NOMO-1 treated with dmso at 0.1 percent for 144 hours (cell line): Measurements from ENCODE around the gene PGS1.

ENCODE experiments used
- DNase-seq: peaks from one replicate; lab custom pipeline; 2025; ENCODE audit not compliant: unreplicated experiment; lab: John Stamatoyannopoulos, UW

The PGS1 gene

DNA sequence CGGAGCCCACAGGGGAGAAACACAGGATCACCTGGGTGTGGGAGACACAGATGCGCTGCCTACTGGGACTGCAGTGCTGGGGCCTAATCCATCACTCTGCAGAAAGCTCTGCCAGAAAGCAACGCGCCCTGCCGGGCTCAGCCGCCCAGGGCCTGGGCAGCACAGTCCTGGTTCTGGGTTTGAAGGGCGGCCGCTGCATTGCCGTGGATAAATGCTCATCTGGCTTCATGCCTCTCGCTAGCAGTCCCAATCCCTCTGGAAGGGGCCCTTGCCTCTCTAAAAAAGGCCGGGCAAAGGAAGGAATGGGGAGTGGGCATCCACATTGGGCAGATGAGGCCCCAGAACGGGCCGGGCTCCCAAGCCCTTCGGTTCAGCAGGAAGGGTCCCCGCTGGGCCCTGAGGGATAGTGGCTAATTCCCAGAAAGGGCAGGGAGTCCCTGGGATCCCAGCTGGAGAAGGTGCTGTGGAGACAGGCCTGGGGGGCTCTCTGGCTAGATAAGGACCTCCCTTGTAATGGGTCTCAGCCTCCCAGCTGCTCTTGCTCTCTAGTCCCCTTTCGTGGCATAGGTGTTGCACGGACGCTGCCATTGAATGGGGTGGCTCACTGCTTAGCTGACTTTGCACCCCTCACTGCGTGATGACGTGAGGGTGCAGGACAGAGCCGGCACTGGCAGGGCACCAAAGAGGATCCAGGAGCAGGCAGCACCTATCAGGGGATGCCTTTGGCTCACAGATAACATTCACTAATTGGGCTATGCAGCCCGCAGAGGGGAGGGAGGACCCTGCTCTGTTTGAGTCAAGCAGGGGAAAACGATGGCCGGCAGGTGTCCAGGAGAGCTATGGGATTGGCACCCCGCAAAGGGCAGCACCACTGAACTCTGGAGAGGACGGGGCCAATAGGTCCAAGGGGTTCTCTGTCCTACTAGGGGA is 88.6 kb downstream of the PGS1 start:
- DNase-seq = no peak

DNA sequence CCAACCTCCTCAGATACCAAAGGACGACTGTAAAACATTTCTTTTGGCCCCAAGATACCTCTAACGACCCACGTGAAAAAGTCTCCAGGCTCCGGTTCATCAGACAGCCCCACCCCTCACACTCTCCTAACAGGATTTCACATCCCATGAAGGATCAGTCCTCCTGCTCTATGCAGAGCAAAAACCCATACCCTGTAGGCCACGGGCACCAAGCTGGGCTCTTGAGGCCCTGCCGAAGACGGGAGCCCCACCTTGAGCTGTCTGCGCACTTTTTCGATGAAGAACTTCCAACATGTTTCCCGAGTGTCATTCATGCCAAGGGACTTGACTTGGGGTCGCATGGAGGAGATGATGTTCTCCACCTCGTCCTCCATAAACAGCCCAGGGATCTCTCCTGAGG is 89.9 kb downstream of the PGS1 start:
- no peak for DNase-seq

DNA sequence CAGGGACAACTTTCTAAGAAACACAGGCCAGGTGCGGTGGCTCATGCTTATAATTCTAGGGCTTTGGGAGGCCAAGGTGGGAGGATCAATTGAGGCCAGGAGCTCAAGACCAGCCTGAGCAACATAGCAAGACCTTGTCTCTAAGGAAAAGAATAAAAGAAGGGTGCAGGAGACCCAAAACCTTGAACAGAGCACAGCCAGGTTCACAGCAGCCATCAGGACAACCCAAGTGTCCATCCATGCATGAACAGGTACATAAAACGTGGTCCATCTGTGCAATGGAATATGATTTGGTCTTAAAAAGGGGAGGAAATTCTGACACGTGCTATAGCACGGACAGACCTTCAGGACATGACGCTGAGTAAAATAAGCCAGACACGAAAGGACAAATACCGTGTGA is 91.0 kb downstream of the PGS1 start:
- DNase-seq = no peak

DNA sequence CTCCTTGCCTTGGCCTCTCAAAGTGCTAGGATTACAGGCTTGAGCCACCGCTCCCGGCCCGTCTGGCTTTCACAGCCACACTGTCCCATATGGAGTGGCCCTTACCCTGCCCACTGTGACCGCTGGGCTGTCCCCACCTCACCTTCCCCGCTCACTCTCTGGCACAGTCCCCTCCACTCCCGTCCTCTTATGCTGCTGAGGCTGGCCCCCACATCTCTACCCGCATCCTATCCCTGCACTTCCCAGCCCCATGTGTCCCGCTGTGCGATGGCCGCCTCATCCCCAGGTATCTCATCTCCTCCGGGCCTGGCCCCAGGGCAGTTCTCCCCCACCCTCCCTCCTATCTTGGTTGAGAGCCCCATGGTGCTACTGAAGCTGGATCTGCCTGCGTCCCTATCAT is 93.2 kb downstream of the PGS1 start:
- DNase-seq = no peak

DNA sequence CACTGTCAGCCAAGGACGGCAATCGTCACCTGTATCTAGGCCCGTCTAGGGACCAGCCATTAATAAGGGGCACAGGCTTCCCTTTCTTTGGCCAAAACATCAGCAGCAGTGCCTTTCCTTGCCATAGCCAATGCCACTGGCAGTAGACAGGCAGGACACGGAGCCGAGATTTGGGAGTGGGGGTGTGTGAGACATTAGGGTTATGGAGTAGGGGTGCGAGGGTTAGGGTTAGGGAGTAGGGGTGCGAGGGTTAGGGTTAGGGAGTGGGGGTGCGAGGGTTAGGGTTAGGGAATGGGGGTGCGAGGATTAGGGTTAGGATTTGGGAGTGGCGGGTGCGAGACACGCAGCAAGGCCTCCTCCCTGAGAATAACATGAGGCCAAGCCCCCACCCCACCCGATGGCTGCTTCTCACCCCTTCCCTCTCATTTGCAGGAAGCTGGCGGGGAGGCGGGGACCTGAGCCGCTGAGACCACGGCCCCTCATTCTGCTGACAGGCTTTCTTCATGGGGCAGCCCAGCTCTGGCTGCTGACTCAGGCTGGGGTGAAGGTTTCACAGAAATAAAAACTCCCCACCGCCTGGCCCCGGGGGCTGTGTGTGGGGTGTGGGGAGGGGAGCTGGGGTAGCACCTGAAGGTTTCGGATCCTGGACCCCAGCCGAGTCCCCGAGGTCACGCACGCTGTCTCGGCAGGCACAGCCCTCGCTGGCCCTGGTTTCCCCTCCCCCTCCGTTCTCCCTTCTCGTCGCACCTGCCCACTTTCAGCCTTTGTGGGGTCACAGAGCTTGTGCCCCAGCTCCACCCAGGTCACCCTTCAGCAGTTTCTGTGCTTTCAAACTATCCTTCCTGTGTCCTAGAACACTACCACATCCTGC is 93.8 kb downstream of the PGS1 start:
- DNase-seq = no peak

DNA sequence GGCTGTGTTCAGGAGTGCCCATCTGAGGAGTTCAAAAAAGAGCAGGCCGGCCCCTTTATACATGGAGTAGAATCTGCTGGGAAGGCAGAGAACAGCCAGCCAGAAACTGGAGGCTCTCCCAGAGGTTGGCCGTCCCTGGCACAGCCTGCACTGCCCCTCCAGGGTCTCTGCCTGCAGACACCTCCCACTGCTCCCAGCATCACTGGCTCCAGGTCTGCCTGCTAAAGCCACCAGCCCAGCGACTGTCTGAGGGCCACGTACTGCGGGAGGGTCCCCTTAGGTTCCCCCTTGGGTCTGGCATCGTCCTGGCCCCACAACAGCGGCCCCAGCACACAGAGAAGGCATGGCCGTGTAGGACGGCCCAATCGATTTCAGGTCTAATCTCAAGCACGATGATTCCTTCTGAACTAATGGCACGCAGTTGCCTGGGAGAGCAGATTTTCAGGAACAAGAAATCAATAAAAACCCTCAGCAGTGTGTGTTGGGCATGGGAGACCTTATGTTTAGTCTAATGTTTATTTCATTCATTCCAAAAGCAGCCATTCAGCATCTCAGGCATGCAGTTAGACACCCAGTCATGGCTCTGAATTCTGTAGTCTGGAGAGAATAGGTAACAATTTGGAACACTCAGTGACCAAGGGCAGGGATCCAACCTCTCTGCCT is 95.6 kb downstream of the PGS1 start:
- no peak for DNase-seq
